Heart right ventricle (tissue), 16 donors: Measurements from ENCODE around the gene GMPPA. TPM values are rescaled to one million over a fixed set of nuclear protein-coding genes. Genes with fewer than 3 reads are reported as not detected.
A peak's percentile ranks its signal among the peaks of the same experiment; 100 is the strongest.

Experiments used
- ATAC-seq, 8 donors: fragments of 200-7000 bp; cut with Tn5 transposase; one replicate each; pipeline ENCODE4 v1.9.1; 2020; ENCODE audit warnings: mild to moderate bottlenecking in 8 of 8, moderate library complexity in 8 of 8, moderate number of reproducible peaks in 1 of 8
- DNase-seq, 2 donors: peaks; one replicate each; pipeline ENCODE4 v3.0.0-alpha.2; 2020
- H3K27ac ChIP-seq, 10 donors: fragments of 200-600 bp; sonication (generic) in 2 of 10; one replicate each; pipeline versions ENCODE4 v1.5.0 to v1.8.0; 2020 to 2022; ENCODE audit warnings: mild to moderate bottlenecking in 3 of 10
- H3K27me3 ChIP-seq, 7 donors: fragments of 200-600 bp; one replicate each; pipeline ENCODE4 v1.8.0; 2021 to 2022; ENCODE audit warnings: mild to moderate bottlenecking in 2 of 7
- H3K36me3 ChIP-seq, 9 donors: fragments of 200-600 bp; sonication (generic) in 1 of 9; one replicate each; pipeline versions ENCODE4 v1.5.0 to v1.8.0; 2020 to 2022; ENCODE audit warnings: mild to moderate bottlenecking in 2 of 9
- H3K4me1 ChIP-seq, 9 donors: fragments of 200-600 bp; sonication (generic) in 1 of 9; one replicate each; pipeline versions ENCODE4 v1.5.0 to v1.8.0; 2020 to 2022; ENCODE audit warnings: mild to moderate bottlenecking in 4 of 9
- H3K4me3 ChIP-seq, 10 donors: fragments of 200-600 bp; sonication (generic) in 2 of 10; one replicate each; pipeline versions ENCODE4 v1.5.0 to v1.8.0; 2020 to 2022; ENCODE audit warnings: mild to moderate bottlenecking in 7 of 10, moderate library complexity in 2 of 10
- H3K9me3 ChIP-seq, 11 donors: fragments of 200-600 bp in 10 of 11; sonication (generic) in 2 of 11; one replicate each; pipeline versions ENCODE4 v1.5.0 to v1.8.0; 2013 to 2022; ENCODE audit warnings: mild to moderate bottlenecking in 2 of 11, control low read depth in 1 of 11, moderate library complexity in 1 of 11
- CTCF ChIP-seq, 9 donors: fragments of 200-600 bp; sonication (generic) in 2 of 9; IDR thresholded peaks; one replicate each; pipeline versions ENCODE4 v1.5.0 to v1.8.0; 2021 to 2022; ENCODE audit warnings: antibody characterized with exemption in 9 of 9, mild to moderate bottlenecking in 5 of 9, moderate library complexity in 1 of 9
- WGBS, 2 donors: extraction: QIAGEN DNeasy Blood & Tissue Kit; methylation state at CpG; one replicate each; pipeline ENCODE4 v1.1.7; 2013; ENCODE audit warnings: inconsistent platforms in 1 of 2; 5-methylcytosine and 5-hydroxymethylcytosine counted together
- intact Hi-C, 10 donors: fragments of 100-400 bp; cut with DNase I; formaldehyde crosslinking; loops; one replicate each; pipeline versions ENCODE4 v1.11.1 to v1.14.2; 2022
- polyA plus RNA-seq, 2 donors: library from polyadenylated mRNA; stranded (reverse); fragments of 200-250 nt; gene quantifications; one replicate each; pipeline ENCODE4 v1.2.3, GENCODE V29; 2013
- total RNA-seq, 10 donors: library from RNA; stranded (reverse); fragmentation: NEBNext Ultra II Directional in 3 of 10; extraction: Animal tissue kit (Norgen Biotek cat#: 25700) in 3 of 10; gene quantifications; one replicate each; pipeline versions ENCODE4 v1.2.1 to v1.2.4, GENCODE V29; 2021 to 2023
- donor health status: Arrhythmogenic right ventricular cardiomyopathy.
- donor health status: ischemic (EF 13 %, LVEDD 7.1; RV severe dilation, severe dysfunction).
- donor health status: healthy with polysubstance abuse.
- donor health status: DM: no; HTN: yes; CAD: no.
- donor health status: DM: no; HTN: no; CAD: no.
- donor health status: ischemic (EF 25% LVEDD 6.9; RV normal size, moderate dysfunction).
- donor health status: ischemic (EF 25% LVEDD 5.7; RV mildly dilated, moderate dysfunction).
- donor health status: healthy.
- donor health status: DM: yes; HTN: yes; CAD: no.
- donor health status: Ischemic cardiomyopathy.
- donor health status: ischemic (EF 35%, LVEDD 5.7; RV mildly dilated, moderate dysfunction).
- donor health status: nonischemic (EF 11% LVEDD 7.7; RV severe dilation, severe dysfunction).
- donor health status: DM: yes; HTN: yes; CAD: no.
- donor health status: PGD.
- donor health status: ischemic (EF 29% LVEDD 5.4; RV normal size, mild dysfunction).
- donor health status: nonischemic (EF 23%, LVEDD 6.1; RV moderate dilation, normal function).

The GMPPA gene
- total and polyA plus RNA-seq, 12 donors = 15.8 to 48.6 (median 22.1) TPM

DNA sequence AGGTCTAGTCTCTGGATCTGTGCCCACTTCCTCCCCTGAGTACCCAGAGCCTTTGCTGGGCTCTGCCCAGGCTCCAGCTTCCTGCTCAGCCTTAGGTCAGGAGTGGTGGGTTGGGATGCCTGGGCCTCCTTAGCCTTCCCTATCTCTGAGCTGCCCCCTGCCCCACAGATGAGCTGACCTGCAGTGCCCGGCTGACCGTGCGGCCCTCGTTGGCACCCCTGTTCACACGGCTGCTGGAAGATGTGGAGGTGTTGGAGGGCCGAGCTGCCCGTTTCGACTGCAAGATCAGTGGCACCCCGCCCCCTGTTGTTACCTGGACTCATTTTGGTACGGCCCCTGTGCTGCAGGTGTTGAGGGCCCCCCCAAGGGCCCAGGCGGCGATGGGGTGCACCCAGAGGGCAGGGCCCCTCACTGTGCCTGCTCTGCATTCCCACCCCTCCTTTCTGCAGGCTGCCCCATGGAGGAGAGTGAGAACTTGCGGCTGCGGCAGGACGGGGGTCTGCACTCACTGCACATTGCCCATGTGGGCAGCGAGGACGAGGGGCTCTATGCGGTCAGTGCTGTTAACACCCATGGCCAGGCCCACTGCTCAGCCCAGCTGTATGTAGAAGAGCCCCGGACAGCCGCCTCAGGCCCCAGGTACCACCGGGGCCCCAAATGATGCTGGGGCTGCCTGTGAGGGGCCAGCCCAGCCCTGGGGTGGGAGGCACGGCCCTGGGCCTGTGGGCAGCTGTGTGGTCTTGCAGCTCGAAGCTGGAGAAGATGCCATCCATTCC lies 30.1 kb upstream of the GMPPA start:
- peak in 3 of 8 donors; percentile 0 to 4 (median 3) for ATAC-seq
- 88 to 89% methylated on average over 23 of the region's 23 CpGs for WGBS, 2 donors
- DNase-seq = no peak
- H3K27ac ChIP-seq = peak overlapping the region in 6 of 10 donors; percentile 9 to 78 (median 54)
- no peaks in the 10 kb centered on the region for H3K27me3 ChIP-seq
- no peak for TF ChIP-seq CTCF (IDR thresholded peaks at IDR 0.05)
- intact Hi-C loops = no loop called here
- H3K4me1 ChIP-seq = peaks cover 0 to 78% (median 31%) of the 10 kb centered on the region in 9 donors
- H3K36me3 ChIP-seq = peaks cover 0 to 49% (median 0%) of the 10 kb centered on the region in 9 donors
- no peak overlapping the region for H3K4me3 ChIP-seq
- H3K9me3 ChIP-seq = no peaks in the 10 kb centered on the region

DNA sequence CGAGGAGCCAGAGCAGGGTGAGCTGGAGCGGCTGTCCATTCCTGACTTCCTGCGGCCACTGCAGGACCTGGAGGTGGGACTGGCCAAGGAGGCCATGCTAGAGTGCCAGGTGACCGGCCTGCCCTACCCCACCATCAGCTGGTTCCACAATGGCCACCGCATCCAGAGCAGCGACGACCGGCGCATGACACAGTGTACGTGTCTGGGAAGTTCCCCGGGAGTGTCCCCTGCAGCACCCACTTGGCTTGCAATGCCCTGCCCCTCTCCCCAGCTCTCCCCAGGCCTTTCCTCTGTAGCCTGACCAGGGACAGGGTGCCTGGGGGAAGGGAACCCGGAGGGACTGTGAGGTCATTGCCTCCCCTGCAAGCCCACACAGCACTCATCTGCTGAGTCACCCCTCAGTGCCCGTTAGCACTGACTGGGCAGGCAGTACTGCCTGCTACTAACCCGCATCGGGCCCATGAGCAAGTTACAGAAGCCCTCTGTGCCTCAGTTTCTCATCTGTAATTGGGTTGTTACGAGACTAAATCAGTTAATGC lies 29.4 kb upstream of the GMPPA start:
- 74 to 87% methylated on average over 16 of the region's 16 CpGs for WGBS, 2 donors
- H3K9me3 ChIP-seq = no peaks in the 10 kb centered on the region
- H3K4me3 ChIP-seq = no peak overlapping the region
- peak in 1 of 2 donors; percentile 31 for DNase-seq
- ATAC-seq = peak in 6 of 8 donors; percentile 28 to 72 (median 62)
- peaks cover 0 to 51% (median 0%) of the 10 kb centered on the region in 9 donors for H3K36me3 ChIP-seq
- intact Hi-C loops = no loop called here
- H3K27me3 ChIP-seq = no peaks in the 10 kb centered on the region
- H3K27ac ChIP-seq = peak overlapping the region in 8 of 10 donors; percentile 9 to 78 (median 40)
- H3K4me1 ChIP-seq = peaks cover 0 to 72% (median 30%) of the 10 kb centered on the region in 9 donors
- no peak for TF ChIP-seq CTCF (IDR thresholded peaks at IDR 0.05)

DNA sequence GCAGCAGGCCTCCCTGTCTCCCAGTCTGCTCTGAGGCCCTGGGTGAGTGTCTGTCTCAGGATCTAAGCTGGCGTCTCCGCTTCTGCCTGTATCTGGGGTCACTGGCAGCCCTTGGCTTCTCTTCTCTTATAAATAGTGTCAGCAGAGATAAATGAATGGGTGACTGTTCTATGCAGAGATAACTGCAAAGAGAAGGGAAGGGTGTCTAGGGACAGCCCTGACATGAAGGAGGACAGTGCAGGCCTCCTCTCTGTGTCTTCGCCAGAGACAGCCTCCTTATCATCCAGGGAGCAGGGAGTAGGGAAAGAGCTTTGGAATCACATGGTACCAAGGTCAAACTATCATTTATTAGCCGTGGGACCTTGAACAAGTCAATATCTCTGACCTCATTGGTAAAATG lies 28.3 kb upstream of the GMPPA start:
- Histone ChIP-seq H3K27ac (peak overlapping the region in 7 of 10 donors; percentile 28 to 78 (median 55)), H3K4me1 (peaks cover 0 to 69% (median 26%) of the 10 kb centered on the region in 9 donors), H3K4me3 (no peak overlapping the region), H3K9me3 (no peaks in the 10 kb centered on the region), H3K36me3 (peaks cover 0 to 42% (median 0%) of the 10 kb centered on the region in 9 donors), H3K27me3 (no peaks in the 10 kb centered on the region)
- 29 to 44% methylated on average over 4 of the region's 4 CpGs for WGBS, 2 donors
- DNase-seq (no peak), ATAC-seq (peak in 6 of 8 donors; percentile 6 to 54 (median 18))
- intact Hi-C loops = no loop called here
- TF ChIP-seq CTCF (IDR thresholded peaks at IDR 0.05) = no peak

DNA sequence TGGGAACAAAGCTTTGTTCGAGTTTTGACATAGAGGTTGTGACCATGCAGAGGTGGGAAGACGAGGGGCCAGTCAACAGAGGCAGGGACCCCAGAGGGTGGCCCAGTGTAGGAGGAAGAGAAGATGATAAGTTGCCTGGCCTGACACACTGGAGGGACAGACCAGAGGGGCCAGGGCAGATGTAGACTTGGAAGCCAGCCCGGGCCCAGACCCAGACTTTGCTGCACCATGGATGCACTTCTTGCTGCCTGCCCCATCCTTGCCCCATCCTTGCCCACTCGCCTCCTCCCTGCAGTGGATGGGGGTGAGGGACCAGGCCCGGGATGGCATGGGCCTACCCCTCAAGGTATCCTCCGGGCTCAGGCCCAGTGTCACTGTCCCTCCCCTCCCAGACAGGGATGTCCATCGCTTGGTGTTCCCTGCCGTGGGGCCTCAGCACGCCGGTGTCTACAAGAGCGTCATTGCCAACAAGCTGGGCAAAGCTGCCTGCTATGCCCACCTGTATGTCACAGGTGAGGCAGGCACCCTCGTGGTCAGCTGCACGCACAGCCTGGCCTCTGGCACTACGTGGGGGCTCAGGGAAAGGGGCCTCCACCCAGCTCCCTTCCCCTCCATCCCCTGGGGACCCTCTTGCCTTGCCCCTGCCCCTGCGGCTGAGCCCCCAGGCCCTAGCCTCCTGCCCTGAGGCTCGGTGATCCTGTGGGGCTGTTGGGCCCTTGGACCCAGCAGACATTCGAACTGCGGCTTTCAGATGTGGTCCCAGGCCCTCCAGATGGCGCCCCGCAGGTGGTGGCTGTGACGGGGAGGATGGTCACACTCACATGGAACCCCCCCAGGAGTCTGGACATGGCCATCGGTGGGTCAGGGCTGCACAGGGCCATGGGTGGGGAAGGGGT lies 27.0 kb upstream of the GMPPA start:
- Histone ChIP-seq H3K36me3 (peaks cover 0 to 35% (median 0%) of the 10 kb centered on the region in 9 donors), H3K4me3 (no peak overlapping the region), H3K9me3 (no peaks in the 10 kb centered on the region), H3K4me1 (peaks cover 4 to 69% (median 20%) of the 10 kb centered on the region in 9 donors), H3K27me3 (no peaks in the 10 kb centered on the region), H3K27ac (peak overlapping the region in 4 of 10 donors; percentile 50 to 78 (median 60))
- ATAC-seq (no peak), DNase-seq (no peak)
- TF ChIP-seq CTCF (IDR thresholded peaks at IDR 0.05) = no peak
- intact Hi-C loops = no loop called here
- 80 to 83% methylated on average over 22 of the region's 22 CpGs for WGBS, 2 donors
